WTC11 (cell line): ENCODE data around the gene ELMOD1. TPM values are rescaled to one million over a fixed set of nuclear protein-coding genes. Genes with fewer than 3 reads are reported as not detected.

Experiments used
- ATAC-seq: fragments of 200-7000 bp; cut with Tn5 transposase; 2 replicates; pipeline ENCODE4 v1.10.0; 2021; ENCODE audit warnings: mild to moderate bottlenecking, moderate library complexity
- CTCF ChIA-PET: fragments of 300-600 bp; sonication (Branson Sonifier 250); formaldehyde crosslinking; loops from one replicate; lab custom pipeline; 2021; ENCODE audit warnings: antibody characterized with exemption; lab: Charles Lee
- POLR2A ChIA-PET: fragments of 350-600 bp; sonication (Branson Sonifier 250); formaldehyde crosslinking; loops from one replicate; lab custom pipeline; 2021; ENCODE audit warnings: antibody characterized with exemption; lab: Charles Lee
- DNase-seq: peaks from one replicate; pipeline ENCODE4 v3.0.0; 2021; ENCODE audit warnings: low spot score
- H3K27ac Mint-ChIP-seq: 2 replicates; pipeline ENCODE4 v1.8.0; 2021; ENCODE audit warnings: mixed read lengths
- H3K27me3 Mint-ChIP-seq: 2 replicates; pipeline ENCODE4 v1.8.0; 2021; ENCODE audit warnings: low read depth, mild to moderate bottlenecking, moderate library complexity, mixed read lengths
- H3K36me3 Mint-ChIP-seq: 2 replicates; pipeline ENCODE4 v1.8.0; 2021; ENCODE audit warnings: mixed read lengths
- H3K4me1 Mint-ChIP-seq: 2 replicates; pipeline ENCODE4 v1.8.0; 2022; ENCODE audit warnings: mixed read lengths
- H3K4me3 Mint-ChIP-seq: 2 replicates; pipeline ENCODE4 v1.8.0; 2021; ENCODE audit warnings: mild to moderate bottlenecking, moderate library complexity, mixed read lengths
- H3K9me3 Mint-ChIP-seq: 2 replicates; pipeline ENCODE4 v1.8.0; 2021; ENCODE audit warnings: mixed read lengths
- AFF4 ChIP-seq: sonication (generic); formaldehyde crosslinking; IDR thresholded peaks from 2 replicates; pipeline ENCODE4 v1.8.1; 2023; ENCODE audit warnings: mild to moderate bottlenecking, missing genetic modification reagents, borderline replicate concordance
- CTCF ChIP-seq: fragments of 200-600 bp; IDR thresholded peaks from 2 replicates; pipeline ENCODE4 v1.8.0; 2022; ENCODE audit warnings: antibody characterized with exemption
- FOXK1 ChIP-seq: sonication (generic); formaldehyde crosslinking; IDR thresholded peaks from 2 replicates; pipeline ENCODE4 v1.8.0; 2022; ENCODE audit warnings: mild to moderate bottlenecking, moderate library complexity, missing genetic modification reagents
- RELA ChIP-seq: sonication (generic); formaldehyde crosslinking; IDR thresholded peaks from 2 replicates; pipeline ENCODE4 v1.8.1; 2022; ENCODE audit warnings: missing genetic modification reagents, mild to moderate bottlenecking, borderline replicate concordance
- SOX15 ChIP-seq: fragments of 250-450 bp; sonication (Bioruptor Pico); IDR thresholded peaks from 2 replicates; pipeline ENCODE4 v1.9.0; 2021; ENCODE audit warnings: mild to moderate bottlenecking
- TEAD4 ChIP-seq: sonication (generic); formaldehyde crosslinking; IDR thresholded peaks from 2 replicates; pipeline ENCODE4 v1.8.0; 2022; ENCODE audit warnings: mild to moderate bottlenecking, missing genetic modification reagents
- ZNF232 ChIP-seq: sonication (generic); formaldehyde crosslinking; IDR thresholded peaks from 2 replicates; pipeline ENCODE4 v1.8.0; 2022; ENCODE audit warnings: mild to moderate bottlenecking, missing genetic modification reagents
- total RNA-seq: library from RNA; stranded (reverse); gene quantifications from 3 replicates; pipeline ENCODE4 v1.2.3, GENCODE V29; 2021
- TF ChIP-seq, protein P1 (sequence below): fragments of 250-450 bp; sonication (Bioruptor Pico); conservative IDR thresholded peaks from 2 replicates; pipeline ENCODE4 v1.9.0; 2021; ENCODE audit warnings: mild to moderate bottlenecking
- TF ChIP-seq, protein P2 (sequence below): sonication (generic); formaldehyde crosslinking; IDR thresholded peaks from 2 replicates; pipeline ENCODE4 v1.8.1; 2023; ENCODE audit warnings: mild to moderate bottlenecking, missing genetic modification reagents
- TF ChIP-seq, protein P3 (sequence below): sonication (generic); formaldehyde crosslinking; IDR thresholded peaks from 2 replicates; pipeline ENCODE4 v1.8.0; 2022; ENCODE audit warnings: missing genetic modification reagents

Gene ELMOD1
- total RNA-seq, 1 experiment from 2014 or later, result 2.3 TPM

- TF ChIP-seq, protein P1, sequence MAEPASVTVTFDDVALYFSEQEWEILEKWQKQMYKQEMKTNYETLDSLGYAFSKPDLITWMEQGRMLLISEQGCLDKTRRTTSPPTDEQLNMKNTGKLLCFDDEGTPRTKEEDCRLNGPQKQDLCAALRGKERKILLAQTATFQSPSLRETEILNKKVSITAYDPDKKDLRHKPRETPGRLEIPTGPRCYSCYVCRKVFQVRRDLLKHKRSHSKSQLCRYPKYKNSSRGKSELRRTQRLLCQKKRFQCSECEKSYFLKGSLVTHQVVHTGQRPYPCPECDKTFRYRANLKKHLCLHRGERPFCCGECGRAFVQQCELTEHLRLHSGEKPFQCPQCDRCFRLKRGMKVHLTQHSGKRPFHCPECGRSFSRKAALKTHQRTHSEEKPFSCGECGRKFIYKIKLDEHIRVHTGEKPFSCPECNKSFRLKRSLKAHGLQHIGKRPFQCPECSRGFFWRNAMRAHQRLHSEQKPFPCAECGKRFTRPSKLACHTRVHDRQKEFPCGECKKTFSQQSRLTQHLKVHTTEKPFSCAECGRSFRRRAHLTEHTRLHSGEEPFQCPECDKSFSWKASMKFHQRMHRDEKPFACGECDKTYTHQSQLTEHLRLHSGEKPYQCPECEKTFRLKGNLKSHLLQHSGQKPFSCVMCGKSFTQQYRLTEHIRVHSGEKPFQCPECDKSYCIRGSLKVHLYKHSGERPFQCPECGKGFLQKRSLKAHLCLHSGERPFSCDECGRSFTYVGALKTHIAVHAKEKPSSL (CRISPR knock-in tag), result no peak
- no peak for TF ChIP-seq TEAD4 (CRISPR knock-in tag)
- TF ChIP-seq, protein P2, sequence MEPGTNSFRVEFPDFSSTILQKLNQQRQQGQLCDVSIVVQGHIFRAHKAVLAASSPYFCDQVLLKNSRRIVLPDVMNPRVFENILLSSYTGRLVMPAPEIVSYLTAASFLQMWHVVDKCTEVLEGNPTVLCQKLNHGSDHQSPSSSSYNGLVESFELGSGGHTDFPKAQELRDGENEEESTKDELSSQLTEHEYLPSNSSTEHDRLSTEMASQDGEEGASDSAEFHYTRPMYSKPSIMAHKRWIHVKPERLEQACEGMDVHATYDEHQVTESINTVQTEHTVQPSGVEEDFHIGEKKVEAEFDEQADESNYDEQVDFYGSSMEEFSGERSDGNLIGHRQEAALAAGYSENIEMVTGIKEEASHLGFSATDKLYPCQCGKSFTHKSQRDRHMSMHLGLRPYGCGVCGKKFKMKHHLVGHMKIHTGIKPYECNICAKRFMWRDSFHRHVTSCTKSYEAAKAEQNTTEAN (CRISPR knock-in tag), result no peak
- no peak for TF ChIP-seq AFF4 (CRISPR knock-in tag)
- TF ChIP-seq, all 79 proteins: peak for 0
Measured at GRCh38 chr11:107594736-107595135, 3.8 kb downstream of the ELMOD1 start (continued).

DNA sequence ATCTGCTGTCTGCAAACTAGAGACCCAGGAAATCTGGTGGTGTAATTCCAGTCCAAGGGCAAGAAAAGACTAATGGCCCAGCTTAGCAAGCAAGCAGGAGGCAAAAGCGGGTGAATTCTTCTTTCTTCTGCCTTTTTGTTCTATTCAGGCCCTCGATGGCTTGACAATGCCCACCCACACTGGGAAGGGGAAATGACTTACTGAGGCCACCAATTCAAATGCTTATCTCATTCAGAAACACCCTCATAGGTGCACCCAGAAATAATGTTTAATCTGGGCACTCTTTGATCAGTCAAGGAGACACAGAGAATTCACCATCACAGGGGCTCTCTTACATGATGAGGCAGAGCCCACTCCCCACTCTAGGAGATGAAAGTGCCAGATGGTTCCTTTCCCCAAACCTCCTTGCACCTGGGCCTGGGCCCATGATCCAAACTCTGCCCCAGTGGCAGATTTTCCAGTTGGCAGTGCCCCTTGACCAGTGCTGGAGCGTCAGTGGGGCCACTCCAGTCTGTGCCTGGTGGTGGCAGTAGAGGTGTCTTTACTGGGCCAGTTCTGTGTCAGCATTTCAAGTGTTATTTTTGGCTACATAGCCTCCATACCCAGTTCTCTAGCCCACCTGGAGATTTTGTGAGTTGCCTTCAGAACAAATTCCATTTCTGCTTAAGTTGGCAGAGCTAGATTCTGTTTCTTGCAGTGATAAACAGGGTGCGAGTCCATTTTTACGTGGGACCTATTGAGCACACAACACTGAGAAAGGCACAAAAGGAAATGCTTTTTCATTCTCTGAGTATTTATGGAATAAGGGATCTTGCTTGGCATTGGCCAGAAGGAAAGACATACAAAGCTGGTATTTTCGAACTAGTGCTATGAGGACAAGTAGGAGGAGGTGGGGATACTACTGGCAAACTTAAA, 7.5 kb downstream of the ELMOD1 start:
- peaks cover 48% of the 10 kb centered on the region for H3K4me1 Mint-ChIP-seq
- peaks cover 13% of the 10 kb centered on the region for H3K27me3 Mint-ChIP-seq
- H3K9me3 Mint-ChIP-seq, result no peaks in the 10 kb centered on the region
- ChIA-PET CTCF (interaction anchor here (0.6 to 3.3 kb wide), 4 partner anchors 8 to 91 kb away, joined by 3 to 14 read pairs (median 4); no protein-coding TSS in a partner anchor), POLR2A (no interaction called here)
- H3K36me3 Mint-ChIP-seq, result no peaks in the 10 kb centered on the region
- H3K4me3 Mint-ChIP-seq, result no peak overlapping the region
- H3K27ac Mint-ChIP-seq, result no peak overlapping the region
- ATAC-seq, result peak; percentile 97
- peak; percentile 64 for DNase-seq
- TF ChIP-seq FOXK1 (CRISPR knock-in tag), result no peak
- TF ChIP-seq SOX15 (CRISPR knock-in tag), result no peak
- TF ChIP-seq RELA (CRISPR knock-in tag), result no peak
- no peak for TF ChIP-seq ZNF232 (CRISPR knock-in tag)
- TF ChIP-seq, protein P3, sequence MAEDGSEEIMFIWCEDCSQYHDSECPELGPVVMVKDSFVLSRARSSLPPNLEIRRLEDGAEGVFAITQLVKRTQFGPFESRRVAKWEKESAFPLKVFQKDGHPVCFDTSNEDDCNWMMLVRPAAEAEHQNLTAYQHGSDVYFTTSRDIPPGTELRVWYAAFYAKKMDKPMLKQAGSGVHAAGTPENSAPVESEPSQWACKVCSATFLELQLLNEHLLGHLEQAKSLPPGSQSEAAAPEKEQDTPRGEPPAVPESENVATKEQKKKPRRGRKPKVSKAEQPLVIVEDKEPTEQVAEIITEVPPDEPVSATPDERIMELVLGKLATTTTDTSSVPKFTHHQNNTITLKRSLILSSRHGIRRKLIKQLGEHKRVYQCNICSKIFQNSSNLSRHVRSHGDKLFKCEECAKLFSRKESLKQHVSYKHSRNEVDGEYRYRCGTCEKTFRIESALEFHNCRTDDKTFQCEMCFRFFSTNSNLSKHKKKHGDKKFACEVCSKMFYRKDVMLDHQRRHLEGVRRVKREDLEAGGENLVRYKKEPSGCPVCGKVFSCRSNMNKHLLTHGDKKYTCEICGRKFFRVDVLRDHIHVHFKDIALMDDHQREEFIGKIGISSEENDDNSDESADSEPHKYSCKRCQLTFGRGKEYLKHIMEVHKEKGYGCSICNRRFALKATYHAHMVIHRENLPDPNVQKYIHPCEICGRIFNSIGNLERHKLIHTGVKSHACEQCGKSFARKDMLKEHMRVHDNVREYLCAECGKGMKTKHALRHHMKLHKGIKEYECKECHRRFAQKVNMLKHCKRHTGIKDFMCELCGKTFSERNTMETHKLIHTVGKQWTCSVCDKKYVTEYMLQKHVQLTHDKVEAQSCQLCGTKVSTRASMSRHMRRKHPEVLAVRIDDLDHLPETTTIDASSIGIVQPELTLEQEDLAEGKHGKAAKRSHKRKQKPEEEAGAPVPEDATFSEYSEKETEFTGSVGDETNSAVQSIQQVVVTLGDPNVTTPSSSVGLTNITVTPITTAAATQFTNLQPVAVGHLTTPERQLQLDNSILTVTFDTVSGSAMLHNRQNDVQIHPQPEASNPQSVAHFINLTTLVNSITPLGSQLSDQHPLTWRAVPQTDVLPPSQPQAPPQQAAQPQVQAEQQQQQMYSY (CRISPR knock-in tag), result no peak
- TF ChIP-seq CTCF, result peak; percentile 43; the same call in 1 of the 2 replicates
